Muscle layer of duodenum (tissue), 2 donors: Measurements from ENCODE around the gene NEDD4L.

Experiments used
- H3K27ac ChIP-seq: one replicate; pipeline ENCODE4 v1.7.0; 2013; ENCODE audit warnings: mild to moderate bottlenecking, low read length
- H3K27me3 ChIP-seq: one replicate; pipeline ENCODE4 v1.7.0; 2013; ENCODE audit warnings: low read depth, mild to moderate bottlenecking, control low read depth, low read length
- H3K36me3 ChIP-seq, 2 donors: one replicate each; pipeline ENCODE4 v1.7.0; 2013; ENCODE audit warnings: low read length in 2 of 2, control low read depth in 1 of 2, mild to moderate bottlenecking in 1 of 2; ENCODE audit not compliant: insufficient read depth in 2 of 2, control insufficient read depth in 1 of 2
- H3K4me1 ChIP-seq, 2 donors: one replicate each; pipeline ENCODE4 v1.7.0; 2013; ENCODE audit warnings: low read length in 2 of 2, mild to moderate bottlenecking in 2 of 2, control low read depth in 1 of 2, moderate library complexity in 1 of 2; ENCODE audit not compliant: insufficient read depth in 2 of 2, control insufficient read depth in 1 of 2
- H3K4me3 ChIP-seq, 2 donors: one replicate each; pipeline ENCODE4 v1.7.0; 2013; ENCODE audit warnings: low read length in 2 of 2, low read depth in 1 of 2, mild to moderate bottlenecking in 1 of 2
- H3K9me3 ChIP-seq, 2 donors: one replicate each; pipeline ENCODE4 v1.7.0; 2013; ENCODE audit warnings: low read length in 2 of 2, control low read depth in 1 of 2, mild to moderate bottlenecking in 1 of 2; ENCODE audit not compliant: control insufficient read depth in 1 of 2
- donor health status: healthy.

NEDD4L gene

GRCh38 chr18:58290116-58290695 lies 246.2 kb downstream of the NEDD4L start:
- H3K4me3 ChIP-seq, result no peak overlapping the region
- H3K27me3 ChIP-seq, result no peaks in the 10 kb centered on the region
- no peak overlapping the region for H3K27ac ChIP-seq
- H3K4me1 ChIP-seq, result no peaks in the 10 kb centered on the region
- H3K36me3 ChIP-seq, result no peaks in the 10 kb centered on the region
- H3K9me3 ChIP-seq, result no peaks in the 10 kb centered on the region

- no peak overlapping the region for H3K27ac ChIP-seq
- no peaks in the 10 kb centered on the region for H3K9me3 ChIP-seq
- H3K36me3 ChIP-seq, result no peaks in the 10 kb centered on the region
- H3K4me3 ChIP-seq, result no peak overlapping the region
- no peaks in the 10 kb centered on the region for H3K27me3 ChIP-seq
- H3K4me1 ChIP-seq, result no peaks in the 10 kb centered on the region
Measured at GRCh38 chr18:58291131-58291530, 247.1 kb downstream of the NEDD4L start.

DNA sequence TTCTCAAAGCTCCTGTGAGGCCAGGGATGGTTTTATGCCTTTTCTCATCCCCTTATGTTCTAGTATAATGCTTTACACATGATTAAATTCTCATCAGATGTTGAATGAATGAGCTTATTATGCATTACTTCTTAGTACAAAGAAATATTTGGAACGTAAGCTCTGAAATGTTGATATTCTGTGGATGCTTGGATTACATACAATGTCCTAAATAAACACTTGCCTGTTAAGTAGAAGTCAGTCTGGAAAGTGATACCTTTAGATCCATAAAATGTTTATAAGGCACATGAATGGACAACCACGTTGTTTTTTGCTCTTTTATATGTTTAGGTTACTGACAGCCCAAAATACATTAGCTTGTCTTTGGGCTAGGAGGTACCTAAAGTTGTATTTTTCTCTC lies 248.6 kb downstream of the NEDD4L start:
- no peak overlapping the region for H3K4me3 ChIP-seq
- no peaks in the 10 kb centered on the region for H3K9me3 ChIP-seq
- no peaks in the 10 kb centered on the region for H3K4me1 ChIP-seq
- no peak overlapping the region for H3K27ac ChIP-seq
- H3K27me3 ChIP-seq, result no peaks in the 10 kb centered on the region
- H3K36me3 ChIP-seq, result no peaks in the 10 kb centered on the region

- Histone ChIP-seq H3K36me3 (no peaks in the 10 kb centered on the region), H3K9me3 (no peaks in the 10 kb centered on the region), H3K4me3 (no peak overlapping the region), H3K27ac (no peak overlapping the region), H3K27me3 (no peaks in the 10 kb centered on the region), H3K4me1 (no peaks in the 10 kb centered on the region)
Measured at GRCh38 chr18:58297198-58297597, 253.2 kb downstream of the NEDD4L start.

DNA sequence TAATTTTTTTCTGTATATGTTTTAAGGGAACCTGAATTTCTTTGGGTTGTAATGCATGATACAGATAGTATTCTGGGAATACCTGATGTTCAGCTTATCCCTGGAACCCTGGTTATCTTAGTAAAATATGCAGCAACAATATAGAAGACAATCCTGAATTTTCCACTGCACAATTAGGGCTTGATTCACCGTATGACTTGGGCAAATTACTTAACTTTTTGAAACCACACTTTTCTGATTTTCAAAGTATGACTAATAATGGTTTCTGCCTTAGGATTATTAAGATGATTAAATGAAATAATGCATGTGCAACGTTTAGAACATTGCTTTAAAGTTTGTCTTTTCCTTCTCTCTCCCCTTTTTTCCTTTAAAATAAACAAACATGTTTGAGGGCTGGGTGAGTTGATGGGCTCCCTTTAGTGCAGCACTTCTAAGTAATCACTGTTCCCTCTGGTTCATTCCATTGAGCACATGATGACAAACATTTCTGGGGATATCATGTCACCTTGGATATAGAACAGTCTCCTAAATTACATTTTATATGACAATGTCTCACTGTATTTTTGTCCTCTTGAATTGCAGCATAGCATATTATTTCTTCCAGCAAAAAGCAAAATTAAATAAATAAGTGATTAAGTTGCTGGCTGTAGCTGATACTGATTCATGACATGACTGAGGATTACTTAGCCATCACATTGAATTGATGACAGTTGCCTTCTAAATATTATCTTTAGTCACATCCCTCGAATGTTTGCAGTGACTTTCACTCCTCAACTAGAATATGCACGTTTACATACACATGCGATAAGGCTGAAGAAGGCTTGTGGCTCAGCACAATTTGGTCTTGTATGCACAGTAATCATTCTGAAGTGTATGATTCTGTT lies 254.5 kb downstream of the NEDD4L start:
- Histone ChIP-seq H3K36me3 (no peaks in the 10 kb centered on the region), H3K4me3 (no peak overlapping the region), H3K27me3 (no peaks in the 10 kb centered on the region), H3K9me3 (no peaks in the 10 kb centered on the region), H3K4me1 (no peaks in the 10 kb centered on the region), H3K27ac (no peak overlapping the region)

GRCh38 chr18:58299135-58299473 lies 255.1 kb downstream of the NEDD4L start:
- Histone ChIP-seq H3K4me3 (no peak overlapping the region), H3K27me3 (no peaks in the 10 kb centered on the region), H3K9me3 (no peaks in the 10 kb centered on the region), H3K36me3 (no peaks in the 10 kb centered on the region), H3K27ac (no peak overlapping the region), H3K4me1 (no peaks in the 10 kb centered on the region)

DNA sequence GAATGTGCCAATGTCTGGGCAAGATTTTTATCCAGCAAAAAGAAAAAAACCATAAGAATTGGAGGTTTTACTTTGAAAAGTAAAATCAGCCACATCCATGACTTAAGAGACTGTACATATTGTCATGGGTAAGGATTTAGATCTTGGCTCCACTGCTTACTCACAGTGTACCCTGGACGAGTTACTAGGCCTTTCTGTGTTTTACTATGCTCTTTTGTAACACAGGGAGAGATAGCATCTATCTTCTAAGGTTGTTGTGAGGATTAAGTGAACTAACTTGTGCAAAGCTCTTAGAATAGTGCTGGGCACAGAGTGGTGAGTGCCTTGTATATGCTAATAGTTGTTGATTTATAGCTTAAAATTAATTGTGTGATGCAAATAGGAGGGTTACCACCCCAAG lies 255.9 kb downstream of the NEDD4L start:
- Histone ChIP-seq H3K4me1 (no peaks in the 10 kb centered on the region), H3K27ac (no peak overlapping the region), H3K27me3 (no peaks in the 10 kb centered on the region), H3K36me3 (no peaks in the 10 kb centered on the region), H3K9me3 (no peaks in the 10 kb centered on the region), H3K4me3 (no peak overlapping the region)

GRCh38 chr18:58300867-58301266 lies 256.8 kb downstream of the NEDD4L start:
- Histone ChIP-seq H3K4me3 (no peak overlapping the region), H3K4me1 (no peaks in the 10 kb centered on the region), H3K9me3 (no peaks in the 10 kb centered on the region), H3K27me3 (no peaks in the 10 kb centered on the region), H3K27ac (no peak overlapping the region), H3K36me3 (no peaks in the 10 kb centered on the region)

DNA sequence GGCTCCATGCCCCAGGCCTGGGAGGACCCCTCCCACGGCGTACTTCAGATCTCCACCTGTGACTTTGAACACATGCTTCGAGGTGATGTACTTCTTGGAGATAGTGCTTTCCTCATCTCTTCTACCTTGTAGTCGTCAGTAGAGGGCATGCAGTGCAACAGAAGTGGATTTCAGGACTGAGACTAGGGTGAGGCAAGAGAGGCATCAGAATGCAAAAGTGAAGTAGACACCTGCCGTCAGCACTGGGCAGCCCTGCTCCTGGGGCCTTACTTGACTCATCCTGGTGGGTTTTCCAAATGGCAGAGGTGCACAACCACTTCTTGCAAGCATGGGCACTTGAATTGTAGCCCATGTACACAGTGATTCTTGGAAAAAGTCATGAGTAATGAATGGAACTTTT lies 258.8 kb downstream of the NEDD4L start:
- no peak overlapping the region for H3K27ac ChIP-seq
- no peaks in the 10 kb centered on the region for H3K36me3 ChIP-seq
- no peak overlapping the region for H3K4me3 ChIP-seq
- H3K4me1 ChIP-seq, result no peaks in the 10 kb centered on the region
- no peaks in the 10 kb centered on the region for H3K27me3 ChIP-seq
- H3K9me3 ChIP-seq, result no peaks in the 10 kb centered on the region

DNA sequence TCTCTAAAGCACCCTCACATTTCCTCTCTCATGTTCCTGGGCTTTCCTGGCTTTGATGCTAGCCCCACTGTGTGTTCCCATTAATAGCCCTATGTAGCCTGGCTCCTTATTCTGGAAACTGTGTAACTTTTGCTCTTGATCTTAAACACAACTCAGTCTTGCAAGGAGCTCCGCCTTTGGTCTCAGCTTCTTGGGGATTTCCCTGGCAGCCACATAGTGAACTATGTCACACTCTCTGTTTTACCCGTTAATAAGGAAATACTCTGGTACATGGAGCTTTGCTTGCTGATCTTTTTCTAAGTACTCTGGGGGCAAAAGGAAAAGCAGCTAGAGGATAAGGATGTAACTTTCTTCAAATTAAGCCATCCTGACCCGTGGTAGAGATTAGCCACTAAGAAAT lies 259.3 kb downstream of the NEDD4L start:
- no peaks in the 10 kb centered on the region for H3K4me1 ChIP-seq
- no peaks in the 10 kb centered on the region for H3K36me3 ChIP-seq
- no peak overlapping the region for H3K27ac ChIP-seq
- H3K27me3 ChIP-seq, result no peaks in the 10 kb centered on the region
- no peak overlapping the region for H3K4me3 ChIP-seq
- H3K9me3 ChIP-seq, result no peaks in the 10 kb centered on the region

DNA sequence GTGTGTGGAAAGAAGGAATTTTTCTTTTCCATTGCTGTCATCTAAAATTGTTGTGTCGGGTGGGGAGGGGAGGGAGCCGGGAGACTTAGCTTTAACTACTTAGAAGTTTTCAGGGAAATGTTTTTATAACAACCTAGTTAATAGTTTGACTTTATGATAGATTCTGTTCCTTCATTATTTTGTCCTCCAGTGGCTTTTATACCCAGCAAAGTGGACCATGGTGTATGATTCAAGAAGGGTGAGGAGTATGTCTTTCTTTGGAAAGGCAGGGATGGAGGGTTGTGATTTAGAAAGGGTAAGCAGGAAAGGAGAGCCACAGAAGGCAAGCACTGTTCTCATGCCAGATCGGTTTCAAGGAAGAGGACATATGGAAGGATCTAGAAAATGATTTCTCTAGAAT lies 261.8 kb downstream of the NEDD4L start:
- Histone ChIP-seq H3K4me1 (no peaks in the 10 kb centered on the region), H3K27ac (no peak overlapping the region), H3K4me3 (no peak overlapping the region), H3K27me3 (no peaks in the 10 kb centered on the region), H3K9me3 (no peaks in the 10 kb centered on the region), H3K36me3 (no peaks in the 10 kb centered on the region)

- Histone ChIP-seq H3K36me3 (no peaks in the 10 kb centered on the region), H3K9me3 (no peaks in the 10 kb centered on the region), H3K27ac (no peak overlapping the region), H3K27me3 (no peaks in the 10 kb centered on the region), H3K4me3 (no peak overlapping the region), H3K4me1 (no peaks in the 10 kb centered on the region)
Measured at GRCh38 chr18:58307441-58307840, 263.4 kb downstream of the NEDD4L start.
